GM23338 (cell line): ENCODE results near the gene POLD3. TPM values are rescaled to one million over a fixed set of nuclear protein-coding genes. Genes with fewer than 3 reads are reported as not detected.

ENCODE experiments used
- ATAC-seq: fragments of 200-7000 bp; cut with Tn5 transposase; 3 replicates; pipeline ENCODE4 v1.9.1; 2020
- DNase-seq: peaks from one replicate; pipeline ENCODE4 v3.0.0-alpha.2; 2015; ENCODE audit warnings: low spot score
- H2AFZ ChIP-seq: fragments of 200-600 bp; sonication (generic); 2 replicates; pipeline ENCODE4 v1.8.0; 2016; ENCODE audit warnings: antibody characterized with exemption, mild to moderate bottlenecking, moderate library complexity
- H3F3A ChIP-seq: fragments of 200-600 bp; sonication (generic); replicated peaks from 2 replicates; pipeline ENCODE4 v1.8.0; 2017; ENCODE audit warnings: antibody characterized with exemption, mixed run types, low read depth
- H3K27ac ChIP-seq: fragments of 200-600 bp; sonication (generic); 2 replicates; pipeline ENCODE4 v1.6.1; 2016; ENCODE audit warnings: low read depth
- H3K27me3 ChIP-seq: fragments of 200-600 bp; sonication (generic); 2 replicates; pipeline ENCODE4 v1.8.0; 2016; ENCODE audit warnings: mild to moderate bottlenecking, mixed run types, moderate library complexity; ENCODE audit not compliant: insufficient read depth
- H3K36me3 ChIP-seq: fragments of 200-600 bp; sonication (generic); 2 replicates; pipeline ENCODE4 v1.8.0; 2016; ENCODE audit warnings: mild to moderate bottlenecking; ENCODE audit not compliant: insufficient read depth
- H3K4me1 ChIP-seq: fragments of 200-600 bp; sonication (generic); 2 replicates; pipeline ENCODE4 v1.8.0; 2016; ENCODE audit warnings: mild to moderate bottlenecking, moderate library complexity; ENCODE audit not compliant: insufficient read depth
- H3K4me2 ChIP-seq: fragments of 200-600 bp; sonication (generic); 2 replicates; pipeline ENCODE4 v1.7.1; 2017; ENCODE audit warnings: mixed run types
- H3K4me3 ChIP-seq: fragments of 200-600 bp; sonication (generic); 2 replicates; pipeline ENCODE4 v1.6.1; 2016; ENCODE audit warnings: mixed run types
- H3K79me2 ChIP-seq: fragments of 200-600 bp; sonication (generic); replicated peaks from 2 replicates; pipeline ENCODE4 v1.8.0; 2017; ENCODE audit warnings: mild to moderate bottlenecking; ENCODE audit not compliant: insufficient read depth
- H3K9me2 ChIP-seq: fragments of 200-600 bp; sonication (generic); 2 replicates; pipeline ENCODE4 v1.8.0; 2017; ENCODE audit not compliant: insufficient read depth
- H4K20me1 ChIP-seq: fragments of 200-600 bp; sonication (generic); replicated peaks from 2 replicates; pipeline ENCODE4 v1.8.0; 2017; ENCODE audit warnings: mild to moderate bottlenecking; ENCODE audit not compliant: insufficient read depth
- H3K27ac Mint-ChIP-seq: 2 replicates; pipeline ENCODE4 v1.8.0; 2020; ENCODE audit warnings: inconsistent platforms, mild to moderate bottlenecking, moderate library complexity, mixed read lengths
- H3K27me3 Mint-ChIP-seq: 3 replicates; pipeline ENCODE4 v1.8.0; 2022; ENCODE audit warnings: low read depth, mild to moderate bottlenecking, moderate library complexity, mixed read lengths, inconsistent platforms; ENCODE audit not compliant: insufficient read depth, poor library complexity
- H3K36me3 Mint-ChIP-seq: 3 replicates; pipeline ENCODE4 v1.8.0; 2021; ENCODE audit warnings: low read depth, mild to moderate bottlenecking, inconsistent platforms, moderate library complexity, mixed read lengths
- H3K4me1 Mint-ChIP-seq: 3 replicates; pipeline ENCODE4 v1.8.0; 2020; ENCODE audit warnings: mild to moderate bottlenecking, inconsistent platforms, mixed read lengths
- H3K4me3 Mint-ChIP-seq: 3 replicates; pipeline ENCODE4 v1.8.0; 2021; ENCODE audit warnings: moderate library complexity, mild to moderate bottlenecking, inconsistent platforms, mixed read lengths
- H3K9me3 Mint-ChIP-seq: 3 replicates; pipeline ENCODE4 v1.8.0; 2020; ENCODE audit warnings: moderate library complexity, mild to moderate bottlenecking, inconsistent platforms, mixed read lengths
- CREB1 ChIP-seq: fragments of 250-450 bp; sonication (Bioruptor Pico); IDR thresholded peaks from 2 replicates; pipeline ENCODE4 v1.5.0; 2020; ENCODE audit warnings: low read depth, mild to moderate bottlenecking, moderate library complexity
- CTCF ChIP-seq, 2 experiments: fragments of 200-600 bp in 1 of 2; sonication (generic) in 1 of 2; conservative IDR thresholded peaks; 2 replicates each; pipeline versions ENCODE4 v1.5.1 to v1.6.1; 2016 to 2017; ENCODE audit warnings: antibody characterized with exemption in 2 of 2, low read depth in 2 of 2, mild to moderate bottlenecking in 2 of 2, moderate library complexity in 1 of 2
- EZH2 ChIP-seq: fragments of 200-600 bp; sonication (generic); IDR thresholded peaks from one replicate; pipeline ENCODE4 v1.8.0; 2017; ENCODE audit warnings: antibody characterized with exemption, mild to moderate bottlenecking, low read depth; ENCODE audit not compliant: unreplicated experiment
- EZH2phosphoT487 ChIP-seq: fragments of 200-600 bp; sonication (generic); IDR thresholded peaks from one replicate; pipeline ENCODE4 v1.8.1; 2018; ENCODE audit warnings: antibody characterized with exemption; ENCODE audit not compliant: unreplicated experiment
- JUNB ChIP-seq: IDR thresholded peaks from one replicate; pipeline ENCODE4 v1.6.1; 2016; ENCODE audit warnings: antibody characterized with exemption; ENCODE audit not compliant: unreplicated experiment
- NANOG ChIP-seq: IDR thresholded peaks from 2 replicates; pipeline ENCODE4 v1.6.1; 2016; ENCODE audit warnings: antibody characterized with exemption, borderline replicate concordance
- STAT1 ChIP-seq: IDR thresholded peaks from one replicate; pipeline ENCODE4 v1.6.1; 2016; ENCODE audit warnings: antibody characterized with exemption; ENCODE audit not compliant: unreplicated experiment
- ZNF114 ChIP-seq: fragments of 250-450 bp; sonication (Bioruptor Pico); IDR thresholded peaks from 2 replicates; pipeline ENCODE4 v1.5.0; 2020; ENCODE audit warnings: mild to moderate bottlenecking, moderate library complexity
- ZNF331 ChIP-seq: fragments of 250-450 bp; sonication (Bioruptor Pico); IDR thresholded peaks from 2 replicates; pipeline ENCODE4 v1.5.0; 2020; ENCODE audit warnings: low read depth, mild to moderate bottlenecking, moderate library complexity
- ZNF462 ChIP-seq: fragments of 250-450 bp; sonication (Bioruptor Pico); IDR thresholded peaks from 2 replicates; pipeline ENCODE4 v1.5.0; 2020; ENCODE audit warnings: mild to moderate bottlenecking, moderate library complexity
- polyA plus RNA-seq: library from polyadenylated mRNA; unstranded; fragments of >200 nt; fragmentation: Nextera tagmentation; extraction: Ambion mirVana; gene quantifications from 2 replicates; pipeline ENCODE4 v1.2.1, GENCODE V29; 2016
- total RNA-seq: library from RNA; depleted of rRNA; stranded (reverse); fragments of >200 nt; shearing (Covaris generic); gene quantifications from 2 replicates; pipeline ENCODE4 v1.2.3, GENCODE V29; 2014

The POLD3 gene
- total and polyA plus RNA-seq, 2 experiments from 2014 or later: 21.9 to 50.1 TPM

- Mint-ChIP-seq H3K4me3 (no peak overlapping the region), H3K27me3 (peaks cover 3% of the 10 kb centered on the region), H3K36me3 (0 out of 3 replicates have a peak, but pooled peaks cover 2% of the 10 kb centered on the region), H3K27ac (no peak overlapping the region), H3K9me3 (peaks cover 12% of the 10 kb centered on the region; the same call in 2 of the 3 replicates), H3K4me1 (no peaks in the 10 kb centered on the region)
- no peaks in the 10 kb centered on the region for H4K20me1 ChIP-seq
- no peak overlapping the region for H3K4me2 ChIP-seq
- H3K27ac ChIP-seq: no peak overlapping the region
- no peak overlapping the region for H3K4me3 ChIP-seq
- no peak overlapping the region for H2AFZ ChIP-seq
- no peaks in the 10 kb centered on the region for H3K36me3 ChIP-seq
- H3K4me1 ChIP-seq: no peaks in the 10 kb centered on the region
- no peak for DNase-seq
- TF ChIP-seq EZH2 (no peak), EZH2phosphoT487 (no peak), CTCF (conservative IDR thresholded peaks at IDR 0.05; ENCODE audit: low read depth in 2 of 2) (no peak), ZNF331 (CRISPR knock-in tag) (no peak), ZNF114 (CRISPR knock-in tag) (no peak), NANOG (no peak), JUNB (no peak), CREB1 (CRISPR knock-in tag) (no peak), STAT1 (no peak), ZNF462 (CRISPR knock-in tag) (no peak)
- no peaks in the 10 kb centered on the region for H3K27me3 ChIP-seq
- no peak for ATAC-seq
- H3K9me2 ChIP-seq: no peaks in the 10 kb centered on the region
- no peaks in the 10 kb centered on the region for H3F3A ChIP-seq
- H3K79me2 ChIP-seq: no peaks in the 10 kb centered on the region
Observed at GRCh38 chr11:74557526-74557925, 34.9 kb upstream of the POLD3 start.
